Inflammatory macrophage treated with lipopolysaccharide for 4 hours (primary cell): ENCODE results near the gene EPS8L3.
"Not testable (repeated sequence)": the region's sequence is repeated elsewhere in the genome, so short reads cannot be mapped to it uniquely, and the experiment has no call there.

Experiments
- DNase-seq: peaks from one replicate; pipeline ENCODE4 v3.0.0-alpha.2; 2020

EPS8L3 gene

GRCh38 chr1:109704173-109704572 lies 59.5 kb downstream of the EPS8L3 start:
- no peak for DNase-seq

GRCh38 chr1:109702940-109703339 lies 60.8 kb downstream of the EPS8L3 start:
- DNase-seq: not testable (repeated sequence)
